HEK293T (cell line): ENCODE measurements around the gene VASH2.

Experiments
- BHLHE40 ChIP-seq: fragments of 450-650 bp; IDR thresholded peaks from 2 replicates; pipeline ENCODE4 v1.6.1; 2016; ENCODE audit warnings: mild to moderate bottlenecking, moderate library complexity, borderline replicate concordance
- CTBP1 ChIP-seq: fragments of 450-650 bp; IDR thresholded peaks from 2 replicates; pipeline ENCODE4 v1.6.1; 2016; ENCODE audit warnings: borderline replicate concordance
- ELF4 ChIP-seq: fragments of 450-650 bp; IDR thresholded peaks from 2 replicates; pipeline ENCODE4 v1.6.1; 2017; ENCODE audit warnings: antibody characterized with exemption
- FOXA1 ChIP-seq: fragments of 450-650 bp; IDR thresholded peaks from 2 replicates; pipeline ENCODE4 v1.6.1; 2016; ENCODE audit warnings: mild to moderate bottlenecking
- FOXK2 ChIP-seq: fragments of 450-650 bp; IDR thresholded peaks from 2 replicates; pipeline ENCODE4 v1.6.1; 2016; ENCODE audit warnings: mild to moderate bottlenecking
- LEF1 ChIP-seq: fragments of 450-650 bp; IDR thresholded peaks from 2 replicates; pipeline ENCODE4 v1.6.1; 2017; ENCODE audit warnings: mild to moderate bottlenecking, borderline replicate concordance
- NFRKB ChIP-seq: fragments of 450-650 bp; IDR thresholded peaks from 2 replicates; pipeline ENCODE4 v1.6.1; 2016; ENCODE audit warnings: mild to moderate bottlenecking, moderate library complexity
- SP1 ChIP-seq: fragments of 450-650 bp; IDR thresholded peaks from 2 replicates; pipeline ENCODE4 v1.6.1; 2017
- SUZ12 ChIP-seq: fragments of 450-650 bp; IDR thresholded peaks from 2 replicates; pipeline ENCODE4 v1.6.1; 2016; ENCODE audit warnings: mild to moderate bottlenecking
- ZNF384 ChIP-seq: fragments of 450-650 bp; IDR thresholded peaks from 2 replicates; pipeline ENCODE4 v1.6.1; 2016

DNA sequence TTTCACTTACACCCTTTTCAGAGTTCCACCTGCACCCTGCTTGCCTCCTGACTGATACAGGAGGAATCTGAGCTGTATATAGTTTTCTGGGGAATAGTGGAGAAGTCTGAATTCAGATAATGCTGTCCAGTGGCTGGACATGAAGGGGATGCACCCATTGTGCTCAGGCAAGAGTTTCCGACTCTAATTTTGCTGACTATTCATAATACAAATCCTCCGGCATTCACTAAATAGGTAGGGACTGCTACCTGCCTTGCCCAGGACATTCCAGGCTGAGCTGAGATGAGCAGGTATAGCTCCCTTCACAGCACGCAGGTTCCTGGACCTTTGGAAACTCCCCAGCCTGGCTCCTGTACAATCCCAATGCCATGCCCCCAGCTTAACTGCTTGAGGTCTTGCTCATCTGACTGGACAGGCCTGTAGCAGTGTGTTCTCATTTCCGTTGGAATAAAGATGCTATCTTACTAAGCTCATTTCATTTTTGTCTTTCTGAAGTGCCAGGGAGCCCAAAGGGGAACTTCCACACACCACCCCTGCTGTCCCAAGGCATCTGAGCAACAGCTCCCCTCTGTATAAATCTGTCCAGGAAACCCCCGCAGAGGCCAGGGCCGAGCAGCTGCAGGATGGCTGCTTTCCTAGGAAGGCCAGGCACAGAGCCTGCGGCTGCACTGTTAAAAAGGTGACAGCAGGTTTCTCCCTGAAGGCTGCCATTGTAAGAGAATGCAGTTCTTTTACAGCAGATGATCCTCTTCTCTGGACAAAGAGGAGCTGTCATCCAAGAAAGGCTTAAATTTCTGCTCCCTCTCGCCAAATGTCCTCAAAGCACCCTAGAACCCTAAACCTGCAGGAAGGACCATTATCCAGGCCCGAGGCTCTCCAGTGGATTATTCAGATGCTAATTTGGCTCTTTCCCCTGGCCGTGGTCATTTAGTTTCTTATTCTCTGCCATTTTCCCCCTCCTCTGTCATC is 21.7 kb upstream of the VASH2 start:
- TF ChIP-seq FOXK2: no peak
- TF ChIP-seq ELF4: no peak
- TF ChIP-seq SP1: no peak
- TF ChIP-seq BHLHE40: no peak
- TF ChIP-seq SUZ12: no peak
- TF ChIP-seq CTBP1: no peak
- TF ChIP-seq NFRKB: no peak
- TF ChIP-seq LEF1: no peak
- TF ChIP-seq ZNF384: no peak
- no peak for TF ChIP-seq FOXA1
